ENCODE measurements around the gene CCT5.
"Not testable (repeated sequence)": the region's sequence is repeated elsewhere in the genome, so short reads cannot be mapped to it uniquely, and the experiment has no call there.

CCT5 gene

DNA sequence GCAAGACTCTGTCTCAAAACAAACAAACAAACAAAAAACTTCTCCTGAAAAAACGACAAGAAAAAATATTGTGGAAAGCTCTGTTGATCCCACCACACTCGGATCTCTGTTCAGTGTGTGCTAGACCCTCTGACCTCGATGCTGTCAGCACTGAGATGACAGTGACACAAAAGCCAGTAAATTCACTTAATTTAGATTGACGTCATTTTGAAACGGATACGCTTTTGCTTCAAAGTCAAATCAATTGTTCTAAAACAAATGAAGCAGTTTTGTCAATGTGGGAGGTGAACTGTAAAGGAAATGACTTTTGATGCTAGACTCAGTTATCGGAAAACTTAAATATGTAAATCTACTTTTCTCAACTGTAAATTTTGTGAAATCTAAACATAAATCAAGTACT lies 26.6 kb downstream of the CCT5 start:
- DNase-seq (ENCODE audit: low read depth in 1 of 2, low spot score in 1 of 2): no peak

DNA sequence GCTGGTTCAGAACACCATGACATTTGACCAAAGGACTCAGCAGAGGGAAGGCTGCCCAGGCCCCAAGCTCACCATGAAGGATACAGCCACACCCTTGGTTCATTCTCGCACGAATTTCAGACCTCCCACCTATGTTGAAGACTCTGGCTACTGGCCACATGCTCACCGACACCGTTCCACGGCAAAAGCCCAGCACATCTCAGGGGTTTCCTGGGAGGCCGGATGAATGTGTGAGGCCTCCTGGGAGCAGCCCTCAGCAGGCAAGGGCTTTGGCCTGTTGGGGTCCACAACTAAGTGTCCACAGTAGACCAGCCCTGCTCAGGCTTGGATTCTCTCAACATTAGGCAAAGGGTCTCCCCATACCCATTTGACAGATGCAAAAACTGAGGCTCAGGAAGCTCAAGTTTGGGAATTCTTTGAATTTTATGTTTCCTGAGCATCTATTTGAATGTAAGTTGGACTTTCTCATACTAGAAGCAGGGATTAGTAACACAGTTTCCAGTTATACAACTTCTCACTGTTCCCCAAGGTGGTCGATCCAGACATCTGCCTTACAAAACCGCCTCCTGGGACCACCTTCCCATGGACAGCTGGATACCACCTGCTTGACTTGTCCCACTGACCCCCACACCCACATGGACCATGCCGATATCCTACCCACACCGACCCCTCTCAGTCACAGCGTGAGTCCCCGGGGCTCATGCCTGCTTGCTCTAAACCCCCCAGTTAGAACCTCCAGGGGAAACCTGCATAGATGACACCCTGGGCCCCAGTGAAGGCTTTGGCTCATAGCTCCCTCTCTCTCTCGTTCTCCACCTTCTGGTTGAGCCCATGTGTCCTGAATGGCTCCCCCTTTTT lies 27.9 kb downstream of the CCT5 start:
- DNase-seq (ENCODE audit: low read depth in 1 of 2, low spot score in 1 of 2): no peak

DNA sequence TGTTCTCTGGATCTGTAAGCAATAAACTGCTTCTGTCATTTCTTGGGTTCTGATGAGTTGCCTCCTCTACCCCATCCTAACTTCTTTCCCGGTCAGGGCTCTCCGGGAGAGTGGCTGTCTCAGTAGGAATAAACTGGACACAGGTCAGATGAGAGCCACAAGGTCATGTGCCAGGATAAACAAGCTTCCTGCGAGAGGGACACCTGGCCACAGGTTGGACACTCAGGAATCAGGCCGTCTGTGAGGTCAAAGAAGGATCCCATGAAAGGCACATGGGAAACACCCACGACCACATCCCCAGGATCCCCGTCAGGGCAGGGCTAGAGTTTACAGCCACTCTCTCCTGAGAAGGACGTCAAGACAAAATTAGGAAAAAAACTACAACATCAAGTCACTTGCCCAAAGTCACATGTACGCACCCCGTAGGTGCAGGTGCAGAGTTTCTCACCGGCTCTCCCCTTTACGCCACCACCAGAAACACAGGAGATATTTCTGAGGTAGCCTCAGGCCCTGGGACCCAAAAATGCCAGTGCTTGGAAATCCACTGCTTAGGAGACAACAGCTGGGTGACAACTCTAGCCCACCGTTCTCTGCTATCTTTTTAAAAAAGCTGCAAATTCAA lies 28.7 kb downstream of the CCT5 start:
- no peak for DNase-seq (ENCODE audit: low read depth in 1 of 2, low spot score in 1 of 2)

DNA sequence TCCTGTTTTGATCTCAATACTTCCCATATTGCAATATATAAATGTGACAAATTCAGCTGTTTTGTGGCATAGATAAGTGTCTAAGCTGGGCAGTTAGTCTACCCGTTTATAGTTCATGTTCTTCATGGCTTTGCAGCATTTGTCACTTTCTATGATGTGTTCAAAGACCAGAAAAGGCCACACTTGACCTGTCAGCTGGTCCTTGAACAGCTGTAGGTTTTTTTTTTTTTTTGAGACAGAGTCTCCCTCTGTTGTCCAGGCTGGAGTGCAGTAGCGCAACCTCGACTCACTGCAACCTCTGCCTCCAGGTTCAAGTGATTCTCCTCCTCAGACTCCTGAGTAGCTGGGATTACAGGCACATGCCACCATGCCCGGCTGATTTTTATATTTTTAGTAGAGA lies 29.2 kb downstream of the CCT5 start:
- DNase-seq (ENCODE audit: low read depth in 1 of 2, low spot score in 1 of 2): no peak

DNA sequence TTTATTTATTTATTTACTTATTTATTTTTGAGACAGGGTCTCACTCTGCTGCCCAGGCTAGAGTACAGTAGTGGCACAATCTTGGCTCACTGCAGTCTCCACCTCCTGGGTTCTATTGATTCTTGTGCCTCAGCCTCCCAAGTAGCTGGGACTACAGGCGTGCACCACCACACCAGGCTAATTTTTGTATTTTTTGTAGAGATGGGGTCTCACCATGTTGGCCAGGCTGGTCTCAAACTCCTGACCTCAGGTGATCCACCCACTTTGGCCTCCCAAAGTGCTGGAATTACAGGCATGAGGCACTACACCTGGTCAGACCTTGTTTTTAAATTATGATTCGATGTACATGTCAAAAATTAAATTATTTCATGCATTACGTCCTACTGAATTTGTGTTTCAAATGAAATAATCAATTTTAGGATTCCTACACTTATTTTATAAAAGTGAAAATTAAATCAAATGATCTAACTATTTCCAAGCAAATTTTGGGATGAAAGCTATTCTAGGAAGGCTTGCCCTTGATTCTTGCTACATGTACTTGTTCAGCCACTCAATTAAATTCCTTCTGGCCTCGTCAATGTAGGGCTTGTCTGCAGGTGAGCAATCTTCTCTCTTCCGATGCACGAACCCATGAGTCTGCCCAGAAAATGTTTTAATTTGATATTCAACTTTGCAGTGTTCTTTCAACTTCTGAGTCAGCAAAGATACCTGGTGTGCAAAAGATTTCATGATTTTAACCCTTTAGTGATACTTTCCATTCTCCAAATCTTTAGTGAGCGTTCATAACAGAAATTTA lies 30.0 kb downstream of the CCT5 start:
- DNase-seq (ENCODE audit: low read depth in 1 of 2, low spot score in 1 of 2): no peak

DNA sequence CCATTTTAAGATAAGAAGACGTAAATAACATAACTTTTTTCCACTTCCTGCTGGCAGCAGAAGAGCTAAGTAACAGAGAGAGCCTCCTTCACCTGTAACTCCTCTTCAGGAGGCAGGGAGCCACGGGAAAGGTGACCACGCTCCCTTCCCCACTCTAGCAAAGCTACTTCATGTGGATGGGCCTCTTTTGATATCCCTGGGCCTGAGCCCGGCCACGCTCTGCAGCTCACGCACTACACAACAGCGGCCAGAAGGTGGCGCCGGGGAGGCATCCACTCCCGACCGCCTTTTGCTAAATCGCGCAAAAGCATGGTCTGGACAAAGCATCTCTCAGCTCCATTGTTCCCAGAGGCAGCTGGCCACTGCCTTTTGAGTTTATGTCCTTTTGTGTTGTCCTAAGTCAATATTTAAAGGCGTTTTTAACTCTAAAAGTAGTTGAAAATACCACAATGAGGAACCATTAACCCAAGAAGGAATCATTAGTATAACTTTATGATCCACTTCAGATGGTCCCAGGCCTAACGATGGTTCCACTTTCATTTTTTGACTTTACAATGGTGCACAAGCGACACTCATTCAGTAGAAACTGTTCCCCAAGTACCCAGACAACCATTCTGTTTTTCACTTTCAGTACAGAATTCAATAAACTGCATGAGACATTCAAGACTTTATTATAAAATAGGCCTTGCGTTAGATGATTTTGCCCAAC lies 34.0 kb downstream of the CCT5 start:
- peak; percentile 66 to 69 for DNase-seq (ENCODE audit: low read depth in 1 of 2, low spot score in 1 of 2)

DNA sequence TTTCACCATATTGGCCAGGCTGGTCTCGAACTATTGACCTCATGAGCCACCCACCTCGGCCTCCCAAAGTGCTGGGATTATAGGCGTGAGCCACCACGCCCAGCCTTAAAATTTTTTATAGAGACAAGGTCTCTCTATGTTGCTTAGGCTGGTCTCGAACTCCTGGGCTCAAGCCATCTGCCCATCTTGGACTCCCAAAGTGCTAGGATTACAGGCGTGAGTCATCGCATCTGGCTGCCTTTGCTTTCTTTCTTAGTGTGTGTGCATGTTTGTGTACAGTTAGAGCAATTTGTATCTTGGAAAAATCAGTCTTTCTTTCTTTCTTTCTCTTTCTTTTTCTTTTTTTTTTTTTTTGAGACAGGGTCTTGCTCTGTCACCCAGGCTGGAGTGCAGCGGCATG lies 35.3 kb downstream of the CCT5 start:
- not testable (repeated sequence) for DNase-seq (ENCODE audit: low read depth in 1 of 2, low spot score in 1 of 2)

DNA sequence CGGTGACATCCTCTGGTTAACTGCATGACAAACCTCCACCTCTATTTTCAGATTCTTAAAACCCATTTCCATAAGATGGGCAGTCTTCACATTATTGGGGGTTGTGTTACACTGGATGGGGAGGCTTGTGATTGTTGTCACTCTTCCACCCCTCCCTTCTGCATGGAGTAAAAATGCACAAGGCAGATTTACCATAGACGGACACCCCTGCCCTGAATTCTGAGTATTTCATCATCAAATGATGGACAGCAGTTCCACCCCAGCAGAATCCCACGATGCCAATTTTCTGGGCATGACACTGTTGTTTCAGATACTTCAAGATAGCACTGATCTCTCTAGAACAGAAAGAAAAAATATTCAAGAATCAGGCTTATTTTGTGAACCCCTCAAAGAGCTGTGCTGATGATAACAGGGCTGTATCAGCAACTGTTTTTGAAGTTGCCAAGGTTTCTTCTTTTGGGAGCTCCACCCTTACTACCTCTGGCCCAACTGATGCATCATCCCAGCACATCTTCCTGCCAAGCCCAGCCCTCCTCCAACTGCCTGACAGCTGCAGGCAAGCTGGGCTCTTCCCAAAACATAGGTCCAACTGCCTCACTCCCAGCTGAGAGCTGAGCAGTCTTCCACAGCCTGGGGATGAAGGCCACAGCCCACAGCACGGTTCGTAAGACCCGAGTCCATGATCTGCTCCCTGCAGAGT lies 36.2 kb downstream of the CCT5 start:
- DNase-seq (ENCODE audit: low read depth in 1 of 2, low spot score in 1 of 2): no peak

DNA sequence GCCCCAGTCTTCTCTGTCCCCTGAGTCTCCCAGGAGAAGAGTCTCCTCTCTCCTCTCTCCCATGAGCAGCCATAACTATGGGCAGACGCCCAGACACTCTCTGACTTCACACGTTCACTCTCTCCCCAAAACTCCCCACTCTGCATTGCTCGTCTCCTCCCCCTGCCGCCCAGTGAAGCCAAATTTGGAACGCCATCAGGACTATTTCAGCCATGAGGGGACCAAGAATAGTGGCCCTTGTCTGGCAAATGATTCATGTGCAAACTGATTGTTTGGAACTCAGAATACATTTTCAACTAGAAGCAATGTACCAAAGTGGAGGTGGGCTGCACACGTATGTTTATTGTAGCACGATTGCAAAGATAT lies 36.8 kb downstream of the CCT5 start:
- no peak for DNase-seq (ENCODE audit: low read depth in 1 of 2, low spot score in 1 of 2)

DNA sequence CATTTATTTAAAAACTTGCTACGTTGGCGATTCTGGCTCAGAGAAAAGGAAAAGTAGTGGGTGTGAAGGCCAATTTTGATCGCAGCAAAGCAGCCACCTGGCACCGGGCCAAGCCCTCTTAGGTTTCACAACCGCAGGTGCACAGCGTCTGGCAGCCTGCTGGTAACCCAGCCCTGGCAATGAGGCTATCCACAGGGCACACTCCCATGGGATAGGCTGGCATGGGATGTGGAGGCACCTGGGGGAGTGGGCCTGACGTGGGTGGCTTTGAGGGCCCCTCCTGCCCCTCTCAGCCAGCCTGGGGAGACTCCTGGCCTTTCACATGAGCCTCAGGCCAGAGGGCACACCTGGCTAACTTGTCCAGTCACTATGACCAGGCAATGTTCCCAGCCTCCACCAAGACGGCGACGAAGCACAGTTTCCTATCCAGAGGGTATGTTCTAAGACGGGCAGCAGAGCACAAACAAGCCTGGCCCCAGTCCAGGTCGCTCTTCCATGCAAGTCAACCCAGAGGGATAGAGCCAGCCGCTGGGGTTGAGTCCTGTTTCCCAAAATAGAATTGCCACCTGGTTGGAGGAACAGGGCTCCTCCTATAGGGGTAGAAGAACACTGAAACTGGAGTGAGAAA lies 38.6 kb downstream of the CCT5 start:
- DNase-seq (ENCODE audit: low read depth in 1 of 2, low spot score in 1 of 2): no peak

DNA sequence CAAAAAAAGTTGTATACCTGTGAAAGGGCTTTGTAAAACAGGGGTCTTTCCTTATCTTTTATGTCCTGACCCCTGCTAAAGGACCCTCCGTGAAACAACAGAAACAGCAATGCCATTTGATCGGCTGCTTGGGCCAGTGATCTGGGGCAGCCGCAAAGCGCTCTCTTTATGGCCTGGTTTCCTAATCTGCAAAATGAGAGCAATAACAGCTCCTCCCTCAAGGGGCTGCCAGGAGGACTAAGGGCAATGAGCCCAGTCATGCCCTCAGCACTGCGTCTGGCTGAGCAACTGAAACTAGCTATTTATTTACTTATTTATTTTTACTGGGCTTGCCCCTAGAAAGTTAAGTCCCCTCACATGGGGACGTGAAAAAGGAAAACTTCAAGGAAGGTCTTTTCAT lies 39.3 kb downstream of the CCT5 start:
- no peak for DNase-seq (ENCODE audit: low read depth in 1 of 2, low spot score in 1 of 2)

DNA sequence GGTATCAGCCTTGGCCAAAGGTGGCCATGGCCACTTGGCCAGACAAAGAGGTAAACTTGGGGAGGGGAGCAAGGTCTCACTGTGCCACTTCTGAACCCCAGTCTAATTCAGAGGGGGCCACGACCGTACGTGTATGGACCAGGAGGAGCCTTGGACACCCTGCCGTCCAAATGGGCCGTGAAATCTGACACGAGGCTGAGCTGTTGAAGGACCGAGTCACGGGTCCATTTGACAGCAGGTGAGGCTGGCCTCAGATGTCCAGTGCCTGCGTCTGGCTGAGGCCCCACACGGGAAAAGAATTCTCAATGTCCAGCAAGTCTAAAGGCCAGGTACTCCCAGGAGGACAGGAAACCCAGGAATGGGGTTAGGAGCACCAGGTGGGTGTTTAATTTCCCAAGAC lies 39.9 kb downstream of the CCT5 start:
- DNase-seq (ENCODE audit: low read depth in 1 of 2, low spot score in 1 of 2): no peak

DNA sequence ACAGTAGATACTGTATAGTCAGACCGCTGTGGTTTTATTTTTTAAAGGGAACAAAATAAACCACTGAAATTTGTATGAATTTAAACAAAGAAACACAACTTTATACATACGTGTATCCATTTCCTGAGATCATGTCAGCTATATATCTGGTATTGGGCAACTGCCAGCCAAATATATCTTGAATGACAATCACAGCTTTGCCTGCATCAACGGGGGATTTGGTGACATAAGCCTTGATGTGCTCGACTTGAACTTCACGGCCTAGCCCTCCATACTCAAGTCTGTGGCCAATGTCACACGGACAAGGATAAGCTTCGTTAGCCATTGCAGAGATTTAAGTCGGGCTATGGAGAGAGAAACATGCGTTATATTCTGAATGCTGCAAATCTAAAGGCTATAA lies 40.4 kb downstream of the CCT5 start:
- DNase-seq (ENCODE audit: low read depth in 1 of 2, low spot score in 1 of 2): no peak

DNA sequence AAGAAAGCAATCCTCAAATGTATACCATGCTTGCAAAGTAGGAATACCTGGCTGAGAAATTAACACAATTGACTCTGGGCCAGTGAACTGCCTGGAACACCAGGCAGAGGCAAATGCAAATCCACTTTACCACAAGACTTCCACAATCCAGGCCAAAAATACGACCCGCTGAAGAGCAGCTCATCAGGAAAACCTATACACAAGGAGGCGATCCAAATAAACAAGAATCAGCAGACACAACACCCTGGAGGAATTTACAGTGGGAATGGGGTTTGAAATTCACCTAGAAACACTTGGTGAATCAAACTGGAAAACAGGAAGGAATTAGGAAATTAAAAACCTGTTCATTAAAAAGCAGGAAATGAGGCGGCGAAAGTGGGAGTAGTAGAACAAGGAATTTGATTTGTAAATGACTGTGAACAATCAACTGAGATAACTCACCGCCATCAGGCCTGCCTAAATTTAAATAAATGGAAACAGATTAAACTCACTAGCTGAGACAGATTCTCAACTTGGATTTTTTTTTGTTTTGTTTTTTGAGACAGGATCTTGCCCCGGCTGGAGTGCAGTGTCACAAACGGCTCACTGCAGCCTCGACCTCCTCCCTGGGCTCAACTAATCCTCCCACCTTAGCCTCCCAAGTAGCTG lies 41.7 kb downstream of the CCT5 start:
- DNase-seq (ENCODE audit: low read depth in 1 of 2, low spot score in 1 of 2): no peak

DNA sequence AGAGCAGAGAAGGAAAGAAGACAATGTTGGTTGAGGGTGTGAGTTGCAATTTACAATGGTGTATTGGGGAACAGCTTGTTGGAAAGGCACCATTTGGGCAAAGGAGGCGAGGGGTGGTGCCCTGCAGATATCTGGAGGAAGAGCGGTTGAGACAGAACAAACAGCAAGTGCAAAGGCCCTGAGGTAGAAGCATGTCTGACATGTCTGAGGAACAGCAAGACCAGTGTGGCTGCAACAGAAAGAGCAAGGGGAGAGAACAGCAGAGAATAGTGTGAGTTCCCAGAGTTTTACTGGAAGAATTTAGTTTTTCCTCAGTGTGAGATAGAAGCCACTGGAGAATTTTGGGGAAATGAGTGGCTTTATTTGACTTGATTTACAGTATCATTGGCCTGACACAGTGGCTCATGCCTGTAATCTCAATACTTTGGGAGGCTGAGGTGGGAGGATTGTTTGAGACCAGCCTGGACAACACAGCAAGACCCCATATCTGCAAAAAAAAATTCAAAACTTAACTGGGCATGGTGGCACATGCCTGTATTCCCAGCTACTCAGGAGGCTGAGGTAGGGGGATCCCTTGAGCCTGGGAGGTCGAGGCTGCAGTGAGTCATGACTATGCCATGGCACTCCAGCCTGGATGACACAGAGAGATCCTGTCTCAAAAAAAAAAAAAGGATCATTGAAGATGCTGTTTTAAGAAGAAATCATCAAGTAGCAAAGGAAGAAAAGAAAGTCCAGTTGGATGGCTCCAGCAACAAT lies 44.0 kb downstream of the CCT5 start:
- DNase-seq (ENCODE audit: low read depth in 1 of 2, low spot score in 1 of 2): no peak

DNA sequence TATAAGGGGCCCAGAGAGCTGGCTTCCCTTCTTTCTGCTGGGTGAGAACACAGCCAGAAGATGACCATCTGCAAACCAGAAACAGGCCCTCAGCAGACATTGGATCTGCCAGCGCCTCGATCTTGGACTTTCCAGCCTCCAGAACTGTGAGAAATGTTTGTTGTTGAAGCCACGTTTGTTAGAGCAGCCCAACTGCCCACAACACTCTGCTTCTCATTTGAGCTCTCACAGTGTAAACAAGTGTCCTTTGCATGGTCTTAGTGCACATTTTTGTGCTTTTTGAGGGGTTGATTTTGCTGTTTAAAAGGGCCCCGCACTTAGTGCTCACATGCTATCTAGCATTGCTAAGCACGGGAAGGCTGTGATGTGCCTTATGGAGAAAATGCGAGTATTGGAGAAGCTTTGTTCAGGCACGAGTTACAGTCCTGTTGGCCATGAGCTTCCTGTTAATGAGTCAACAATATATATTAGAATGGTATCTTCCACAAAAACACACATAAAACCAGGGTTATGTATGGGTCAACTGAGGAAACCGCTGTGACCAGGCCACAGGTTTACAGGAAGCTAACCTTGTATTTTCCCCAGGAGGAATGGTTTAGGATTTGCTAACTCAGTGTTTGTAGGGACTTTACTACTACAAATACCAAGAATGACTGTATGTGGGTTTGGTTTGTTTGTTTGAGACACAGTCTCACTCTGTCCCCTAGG lies 45.7 kb downstream of the CCT5 start:
- no peak for DNase-seq (ENCODE audit: low read depth in 1 of 2, low spot score in 1 of 2)

DNA sequence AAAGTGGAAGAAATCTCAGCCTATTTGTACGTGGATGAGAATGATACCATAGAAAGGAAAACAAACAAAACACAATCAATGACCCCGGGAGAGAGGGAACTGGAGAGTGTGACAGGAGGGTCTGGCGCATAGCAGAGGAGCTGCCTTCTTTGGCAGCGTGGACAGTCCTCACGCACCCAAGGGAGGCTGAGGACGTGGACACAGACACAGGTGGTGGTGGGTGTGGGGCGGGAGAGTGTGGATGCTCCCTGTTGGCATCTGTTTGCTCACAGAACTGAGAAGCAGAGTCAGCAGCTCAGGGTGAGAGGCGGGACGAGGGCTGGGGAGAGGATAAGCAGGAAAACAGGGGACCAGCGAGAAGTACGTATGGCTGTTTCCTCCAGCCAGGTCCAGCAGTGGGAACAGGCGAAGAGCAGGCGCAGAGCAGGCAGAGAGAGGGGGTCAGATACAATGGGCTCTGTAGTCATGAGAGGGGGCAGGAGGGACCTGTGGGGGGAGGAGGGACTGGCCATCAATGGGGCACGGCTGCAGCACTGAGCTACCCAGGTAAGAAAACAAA lies 47.6 kb downstream of the CCT5 start:
- DNase-seq (ENCODE audit: low read depth in 1 of 2, low spot score in 1 of 2): no peak

DNA sequence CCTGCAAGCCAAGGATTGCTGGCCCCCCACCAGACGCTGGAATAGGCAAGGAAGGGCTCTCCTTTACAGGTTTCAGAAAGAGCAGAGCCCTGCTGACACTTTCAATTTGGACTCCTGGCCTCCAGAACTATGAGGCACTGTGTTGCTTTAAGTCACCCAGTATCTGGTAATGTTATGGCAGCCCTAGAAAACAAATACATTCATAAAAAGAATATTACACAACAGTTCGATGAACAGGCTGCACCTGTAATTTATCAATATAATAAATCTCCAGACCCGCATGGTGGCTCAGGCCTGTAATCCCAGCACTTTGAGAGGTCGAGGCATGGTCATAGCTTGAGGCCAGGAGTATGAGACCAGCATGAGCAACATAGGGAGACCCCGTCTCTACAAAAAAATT lies 50.2 kb downstream of the CCT5 start:
- no peak for DNase-seq (ENCODE audit: low read depth in 1 of 2, low spot score in 1 of 2)
